Limb (tissue), 2 donors: ENCODE data around the gene ZCCHC24.

Source experiments
- DNase-seq, 2 donors: peaks; one replicate each; pipeline ENCODE4 v3.0.0-alpha.2; 2016; ENCODE audit errors: extremely low spot score in 2 of 2

The ZCCHC24 gene

DNA sequence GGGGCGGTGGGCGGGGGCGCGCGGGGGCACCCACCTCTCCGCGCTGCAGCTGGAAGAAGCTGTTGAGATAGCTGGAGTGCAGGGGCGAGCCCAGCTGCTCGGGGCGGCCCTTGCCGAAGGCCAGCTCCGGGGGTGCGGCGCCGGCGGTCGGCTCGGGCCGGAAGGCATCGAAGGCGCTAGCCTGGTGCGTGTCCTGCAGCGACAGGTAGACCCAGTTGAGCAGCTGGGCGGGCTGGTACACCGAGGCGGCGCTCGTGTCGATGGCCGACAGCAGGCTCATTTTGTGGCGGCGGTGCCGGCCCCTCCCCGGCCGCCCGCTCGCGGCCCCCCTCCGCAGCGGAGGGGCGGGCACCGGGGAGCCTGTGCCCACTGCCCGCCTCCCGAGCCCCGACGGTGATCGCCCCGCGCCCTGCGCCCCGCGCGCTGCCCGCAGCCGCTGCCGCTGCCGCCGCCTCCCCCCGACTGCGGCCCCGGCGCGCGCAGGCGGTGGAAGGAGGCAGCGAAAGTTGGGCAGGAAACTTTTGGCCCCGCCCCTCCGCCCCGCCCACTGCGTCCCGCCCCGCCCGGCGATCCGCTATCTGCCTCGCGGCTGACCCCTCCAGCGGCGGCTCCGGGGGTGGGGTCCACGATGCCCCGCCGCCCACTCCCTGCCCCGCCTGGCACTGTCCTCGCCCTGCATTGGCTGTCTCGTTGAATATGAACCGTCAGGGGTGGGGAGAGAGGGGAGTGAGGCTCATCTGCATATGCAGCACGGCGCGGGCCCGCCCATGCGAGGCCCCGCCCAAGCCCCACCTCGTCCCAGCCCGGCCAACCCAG, at the start of gene ZCCHC24:
ZCCHC24 (minus strand) TSS at position 464 of the 816 bp plus-strand sequence; CDS start at position 280, 184 bp downstream.
- peak; percentile 97 to 98 for DNase-seq

DNA sequence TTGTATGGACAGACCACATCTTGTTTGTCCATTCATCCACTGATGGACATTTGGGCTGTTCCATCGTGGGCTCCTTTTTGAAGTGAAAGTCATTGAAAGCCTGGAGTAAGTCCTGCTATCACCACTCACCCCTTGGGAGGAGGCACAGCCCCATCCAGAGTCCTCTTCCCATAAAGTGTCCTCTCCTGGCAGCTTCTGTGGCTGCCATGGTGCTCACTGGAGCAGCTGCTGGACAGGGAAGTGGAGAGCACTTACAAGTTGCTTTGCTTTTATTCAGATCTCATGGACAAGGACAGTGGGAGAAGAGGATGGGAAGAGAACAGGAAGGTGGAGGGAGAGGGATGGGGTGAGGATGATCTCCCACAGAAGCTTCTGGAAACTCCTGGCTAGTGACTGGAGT, 48.4 kb upstream of the ZCCHC24 start:
- no peak for DNase-seq

DNA sequence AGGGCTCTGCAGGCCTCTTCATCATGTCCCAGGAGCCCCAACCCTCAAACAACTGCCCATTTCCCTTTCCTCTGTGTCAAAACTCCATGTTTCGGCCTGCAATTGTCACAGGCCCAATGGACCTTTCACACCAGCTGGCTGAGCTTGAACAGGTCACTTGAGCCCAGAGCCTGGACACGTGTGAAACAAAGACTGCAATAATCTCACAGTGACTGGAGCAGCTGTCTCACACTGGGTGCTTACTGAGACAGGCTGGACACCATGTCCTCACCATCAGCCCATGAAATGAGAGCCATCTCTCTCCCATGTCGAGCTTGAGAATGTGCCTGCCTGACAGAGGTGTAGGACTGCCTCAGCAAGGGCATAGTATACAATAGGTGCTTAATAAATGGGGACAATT, 47.4 kb upstream of the ZCCHC24 start:
- no peak for DNase-seq

DNA sequence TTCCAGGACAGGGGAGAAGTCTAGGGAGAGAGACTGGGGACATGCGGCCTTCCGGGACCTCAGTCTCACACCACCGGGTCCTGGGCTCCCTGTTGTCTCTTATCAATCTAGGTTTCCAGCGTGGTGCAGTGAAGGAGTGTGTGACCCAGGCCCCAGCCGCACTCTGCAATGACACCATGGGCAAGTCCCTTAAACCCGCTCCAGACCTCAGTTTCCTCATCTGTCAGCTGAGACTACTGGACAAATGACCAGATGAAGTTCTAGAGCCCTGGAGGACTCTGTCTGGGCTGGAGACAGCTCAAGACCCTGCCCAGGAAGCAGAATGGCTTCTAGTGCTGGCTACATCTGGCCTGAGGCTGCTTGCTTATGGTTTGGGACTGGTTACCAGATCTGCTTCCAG, 46.8 kb upstream of the ZCCHC24 start:
- DNase-seq: no peak

DNA sequence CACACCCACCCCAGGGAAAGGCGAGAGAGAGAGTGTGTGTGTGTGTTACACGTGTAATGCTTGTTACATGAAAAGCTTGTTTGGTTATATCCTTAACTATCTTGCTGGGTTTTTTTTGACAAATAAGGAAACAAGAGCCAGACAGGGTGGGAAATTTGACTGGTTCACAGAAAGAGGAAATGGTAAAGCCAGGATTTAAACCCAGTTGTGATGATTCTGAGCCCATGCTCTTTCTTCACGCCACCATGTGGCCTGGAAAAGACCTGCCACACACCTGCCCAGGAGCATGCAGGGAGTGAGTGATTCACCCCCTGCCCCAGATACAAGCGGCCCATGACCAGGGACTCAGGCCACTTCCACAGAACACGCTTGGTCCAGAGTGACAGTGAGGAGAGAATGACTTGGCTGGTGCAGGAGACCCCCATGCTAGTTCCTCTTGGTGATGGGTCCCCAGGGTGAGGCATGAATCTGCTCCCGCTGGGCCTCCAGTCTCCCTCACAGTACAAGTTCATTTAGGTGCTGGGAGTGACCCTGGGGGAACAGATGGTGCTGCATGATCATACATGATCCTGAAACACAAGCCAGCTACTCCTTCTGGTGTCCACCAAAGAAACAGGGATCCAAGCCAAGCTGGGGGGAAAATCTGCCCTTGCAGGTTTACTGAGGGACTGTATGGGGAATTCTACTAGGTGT, 45.9 kb upstream of the ZCCHC24 start:
- DNase-seq: no peak

DNA sequence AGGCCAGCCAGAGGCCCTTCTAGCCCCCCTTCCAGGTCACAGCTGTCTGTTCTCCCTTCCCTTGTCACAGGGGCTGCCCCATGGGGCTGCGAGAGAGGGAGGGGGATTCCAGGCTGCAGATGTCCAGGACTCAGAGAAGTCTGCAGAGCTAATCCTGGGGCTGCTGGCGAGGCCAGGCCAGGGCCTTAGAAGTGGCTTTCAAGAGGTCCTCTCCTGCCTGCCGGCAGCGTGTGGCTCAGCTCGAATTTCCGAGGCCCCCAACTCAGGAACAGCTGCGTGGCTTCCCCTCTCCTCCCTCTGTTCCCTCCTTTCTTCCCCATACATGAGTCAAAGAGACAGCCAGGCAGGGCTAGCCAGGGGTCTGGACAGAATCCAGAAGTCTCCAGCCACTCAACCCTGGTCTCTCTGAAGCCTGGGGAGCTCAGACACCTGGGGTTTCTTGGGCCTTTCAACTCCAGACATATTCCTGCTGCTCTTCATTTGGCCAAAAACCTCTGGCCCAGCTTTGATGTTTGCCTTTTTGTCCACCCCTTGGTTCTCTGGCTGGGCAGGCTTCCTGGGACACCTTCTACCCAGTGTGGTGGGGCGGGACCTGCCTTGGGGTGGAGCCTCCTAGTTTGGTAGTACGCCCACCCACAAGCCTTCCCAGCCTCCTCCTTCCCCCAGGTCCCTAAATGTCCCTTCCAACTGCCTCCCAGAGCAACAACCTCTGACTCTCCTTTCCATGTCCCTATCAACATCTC, 45.1 kb upstream of the ZCCHC24 start:
- DNase-seq: peak; percentile 52 to 71

DNA sequence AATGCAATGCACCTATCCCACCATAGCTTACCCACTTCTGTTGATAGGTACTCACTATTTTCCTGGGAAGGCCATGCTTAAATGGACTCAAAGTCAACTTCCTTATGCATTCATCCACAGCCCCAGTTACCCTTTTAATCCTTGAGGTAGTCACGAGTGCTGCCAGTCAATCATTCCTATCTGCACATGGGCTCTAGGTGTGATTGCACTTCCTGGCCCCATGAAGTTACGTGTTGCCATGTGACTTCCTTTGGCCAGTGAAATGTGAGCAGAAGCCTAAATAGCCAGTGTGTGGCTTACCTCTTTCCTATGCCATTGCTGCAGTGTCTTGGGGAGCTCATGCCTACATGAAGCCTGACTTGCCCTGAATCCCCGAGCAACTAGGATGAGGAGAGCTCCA, 43.4 kb upstream of the ZCCHC24 start:
- no peak for DNase-seq

DNA sequence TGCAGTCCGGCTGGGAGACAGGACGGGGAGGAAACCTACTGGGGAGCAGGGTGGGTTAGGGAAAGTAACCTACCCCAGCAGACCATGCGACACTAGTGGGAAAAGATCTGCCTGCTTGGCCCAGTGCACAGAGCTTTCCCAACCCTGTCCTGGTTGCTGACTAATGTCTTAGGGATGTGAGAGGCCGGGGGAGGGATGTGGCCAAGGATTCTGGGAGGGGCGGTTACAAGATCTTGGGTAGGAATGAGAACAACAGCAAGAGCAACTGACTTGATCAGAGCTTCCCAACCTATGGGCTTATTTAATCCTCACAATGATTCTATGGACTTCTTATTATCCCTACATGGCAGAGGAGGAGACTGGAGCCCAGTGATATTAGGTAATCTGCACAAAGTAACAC, 42.9 kb upstream of the ZCCHC24 start:
- no peak for DNase-seq

DNA sequence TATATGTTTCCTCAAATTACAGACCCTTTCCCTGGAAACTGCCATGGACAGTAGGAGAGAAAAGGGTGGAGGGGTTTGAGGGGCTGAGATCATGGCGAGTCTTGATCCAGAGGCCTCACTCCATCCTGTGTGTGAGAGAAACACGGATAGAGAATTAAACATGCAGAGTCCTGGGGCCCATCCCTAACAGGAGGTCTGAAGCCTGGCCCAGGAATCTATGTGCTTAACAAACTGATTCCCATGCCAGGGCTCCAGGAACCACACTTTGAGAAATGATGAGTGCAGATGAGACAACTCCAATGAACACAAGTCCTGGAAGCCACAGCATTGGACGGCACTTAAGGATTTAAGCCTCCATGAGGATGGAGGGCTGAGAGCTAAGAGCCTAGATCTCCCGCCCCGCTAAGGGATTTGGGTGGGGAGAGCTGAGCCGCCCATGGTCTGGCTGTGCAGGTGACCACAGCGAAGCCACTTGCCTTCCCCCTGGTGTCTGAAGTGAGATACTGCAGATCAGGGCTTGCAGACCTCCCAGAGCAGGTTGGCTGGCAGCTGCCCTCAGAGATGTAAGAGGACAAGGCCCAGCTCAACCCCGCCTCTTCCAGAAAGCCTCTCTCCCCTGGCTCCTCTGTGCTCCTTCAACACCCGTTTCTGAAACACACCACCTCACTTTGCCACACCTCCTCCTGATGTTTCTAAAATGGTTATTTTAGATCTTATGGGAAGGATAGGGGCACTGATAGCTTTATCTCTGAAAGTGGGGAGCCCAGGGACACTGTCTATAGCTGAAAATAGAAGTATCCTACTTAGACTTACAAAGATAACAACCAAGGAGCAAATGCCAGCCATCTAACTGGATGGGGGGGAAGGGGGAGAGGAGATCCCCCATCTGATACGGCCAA, 42.1 kb upstream of the ZCCHC24 start:
- DNase-seq: peak in 1 of 2 donors; percentile 61

DNA sequence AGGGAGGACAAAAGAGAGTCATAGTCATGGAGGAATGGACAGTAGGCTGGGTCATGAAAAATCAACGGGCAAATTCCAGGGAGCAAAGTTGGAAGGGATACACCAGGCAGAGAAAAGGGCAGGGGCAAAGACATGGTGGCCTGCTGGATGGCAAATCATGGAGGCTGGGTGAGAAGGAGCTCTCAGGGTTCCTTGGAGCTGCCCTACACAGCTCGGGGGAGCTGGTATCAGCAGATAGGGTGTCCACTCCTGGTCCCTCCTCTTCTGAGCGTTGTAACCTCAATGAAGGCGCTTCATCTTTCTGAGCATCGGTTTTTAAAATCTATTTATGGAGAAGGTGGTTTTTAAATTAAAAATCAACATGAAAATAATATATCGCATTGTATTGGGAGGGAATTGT, 39.1 kb upstream of the ZCCHC24 start:
- DNase-seq: no peak

DNA sequence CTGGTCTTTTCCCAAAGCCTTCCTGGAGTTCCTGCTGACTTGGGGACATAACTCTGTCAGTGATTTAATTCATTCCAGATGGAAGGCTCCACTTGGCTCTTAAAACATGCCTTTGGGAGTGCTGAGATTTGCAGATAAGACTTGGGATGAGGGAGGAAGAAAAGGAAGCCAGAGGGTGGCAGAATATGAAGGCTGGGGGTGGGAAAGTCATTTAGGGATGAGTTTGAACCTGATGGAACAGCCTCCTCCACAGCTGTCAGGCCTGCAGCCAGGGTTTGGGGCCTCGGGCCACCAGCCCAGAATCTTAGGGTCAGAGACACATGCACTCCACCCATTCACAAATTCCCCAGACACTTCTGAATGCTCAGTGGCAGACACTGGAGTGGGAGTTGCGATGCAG, 38.5 kb upstream of the ZCCHC24 start:
- DNase-seq: no peak

DNA sequence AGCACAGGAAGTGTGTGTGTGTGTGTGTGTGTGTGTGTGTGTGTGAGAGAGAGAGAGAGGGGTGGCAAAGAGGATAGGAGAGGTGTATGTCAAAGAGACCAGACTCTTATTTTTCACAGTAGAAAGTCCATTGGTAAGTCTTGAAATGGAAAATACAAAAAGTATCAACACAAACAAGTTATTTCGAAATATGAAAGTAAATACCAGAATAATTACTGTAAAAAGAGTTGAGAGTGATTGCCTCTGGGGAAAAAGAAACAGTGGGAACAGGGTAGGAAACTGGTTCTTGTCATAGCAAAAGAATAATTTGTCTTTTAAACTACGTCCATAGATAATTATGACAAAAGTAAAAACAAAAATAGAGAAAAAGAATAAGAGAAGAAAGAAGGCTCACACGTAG, 37.9 kb upstream of the ZCCHC24 start:
- no peak for DNase-seq

DNA sequence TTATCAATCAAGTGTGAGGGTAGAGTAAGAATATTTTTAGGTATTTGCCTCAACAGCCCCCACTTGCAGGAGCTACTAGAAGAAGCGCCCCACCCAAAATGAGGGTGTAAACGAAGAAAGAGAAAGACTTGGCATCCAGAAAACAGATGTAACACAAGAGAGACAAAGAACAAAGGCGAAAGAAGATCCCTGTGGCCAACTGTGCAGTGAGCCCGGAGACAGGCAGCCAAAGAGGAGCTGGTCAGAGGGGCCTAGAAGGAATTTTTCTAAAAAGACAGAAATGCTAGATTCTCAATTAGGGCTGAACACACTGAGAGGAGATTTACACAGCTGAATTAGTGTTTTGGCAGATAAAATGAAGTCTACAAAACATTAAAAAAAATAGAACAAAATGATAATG, 37.3 kb upstream of the ZCCHC24 start:
- no peak for DNase-seq

DNA sequence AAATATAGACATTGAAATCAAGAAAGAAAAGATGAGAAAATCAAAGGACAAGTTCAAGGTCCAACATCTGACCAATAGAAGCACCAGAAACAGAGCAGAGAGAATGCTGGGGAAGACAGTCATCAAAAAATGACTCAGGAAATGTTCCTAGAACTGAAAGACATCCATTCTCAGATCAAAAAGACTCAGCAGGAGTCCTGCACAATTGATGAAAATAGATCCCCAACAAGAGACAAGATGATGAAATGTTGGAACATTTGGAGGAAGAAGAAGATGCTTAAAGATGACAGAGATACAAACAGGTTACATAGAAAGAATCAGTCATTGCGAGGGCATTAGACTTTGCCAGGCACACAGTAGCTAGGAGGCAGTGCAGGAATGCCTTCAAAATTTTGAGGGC, 36.9 kb upstream of the ZCCHC24 start:
- DNase-seq: no peak

DNA sequence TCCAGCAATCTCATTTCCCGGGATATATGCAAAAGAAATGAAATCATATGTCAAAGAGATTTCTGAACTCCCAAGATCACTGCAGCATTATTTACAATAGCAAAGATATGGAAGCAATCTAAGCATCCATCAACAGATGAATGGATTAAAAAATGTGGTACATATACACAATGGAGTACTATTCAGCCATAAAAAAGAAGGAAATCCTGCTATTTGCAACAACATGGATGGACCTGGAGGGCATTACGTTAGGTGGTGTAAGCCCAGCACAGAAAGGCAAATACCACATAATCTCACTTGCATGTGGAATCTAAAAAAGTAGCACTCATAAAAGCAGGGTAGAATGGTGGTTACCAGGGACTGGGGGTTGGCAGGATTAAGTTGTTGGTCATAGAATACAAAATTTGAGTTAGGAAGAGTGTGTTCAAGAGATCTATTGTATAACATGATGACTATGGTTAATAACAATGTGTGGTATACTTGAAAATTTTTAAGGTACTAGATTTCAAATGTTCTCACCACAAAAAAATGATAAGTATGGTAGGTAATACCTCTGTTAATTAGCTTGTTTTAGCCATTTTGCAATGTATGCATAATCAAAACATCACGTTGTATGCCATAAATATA, 34.0 kb upstream of the ZCCHC24 start:
- no peak for DNase-seq

DNA sequence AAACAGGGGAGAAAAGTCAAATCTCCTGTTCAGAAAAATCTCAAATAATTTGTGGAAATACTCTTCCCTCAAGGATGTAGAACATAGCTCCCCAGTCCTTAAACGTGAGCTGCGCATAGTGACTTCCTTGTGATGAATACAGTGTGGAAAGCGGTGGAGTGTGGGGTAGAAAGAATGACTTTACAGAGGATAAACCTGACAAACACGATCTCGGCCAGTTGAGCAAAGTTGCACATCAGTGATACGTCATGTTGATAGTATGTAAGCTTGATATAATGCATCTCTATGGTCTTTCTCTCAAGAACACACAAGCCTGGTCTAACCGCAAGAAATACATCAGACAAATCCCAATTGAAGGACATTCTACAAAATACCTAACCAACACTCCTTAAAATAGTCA, 32.0 kb upstream of the ZCCHC24 start:
- no peak for DNase-seq

DNA sequence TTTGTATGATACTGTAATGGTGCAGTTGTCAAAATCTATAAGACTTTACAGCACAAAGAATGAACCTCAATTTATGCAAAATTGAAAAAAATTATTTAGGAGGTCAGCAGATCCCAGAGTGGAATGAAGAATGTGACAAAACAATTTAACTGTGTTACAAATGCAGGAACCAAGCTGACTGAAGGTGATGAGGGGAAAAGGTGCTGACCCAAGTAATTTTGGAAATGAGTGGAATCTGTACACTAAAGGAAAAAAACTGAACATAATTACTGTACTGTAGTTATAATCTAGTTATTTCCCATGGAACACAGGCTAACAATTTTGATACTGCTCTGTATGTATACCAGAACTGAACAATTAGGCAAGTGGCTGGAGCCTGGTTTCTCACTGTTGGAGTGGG, 31.2 kb upstream of the ZCCHC24 start:
- DNase-seq: no peak

DNA sequence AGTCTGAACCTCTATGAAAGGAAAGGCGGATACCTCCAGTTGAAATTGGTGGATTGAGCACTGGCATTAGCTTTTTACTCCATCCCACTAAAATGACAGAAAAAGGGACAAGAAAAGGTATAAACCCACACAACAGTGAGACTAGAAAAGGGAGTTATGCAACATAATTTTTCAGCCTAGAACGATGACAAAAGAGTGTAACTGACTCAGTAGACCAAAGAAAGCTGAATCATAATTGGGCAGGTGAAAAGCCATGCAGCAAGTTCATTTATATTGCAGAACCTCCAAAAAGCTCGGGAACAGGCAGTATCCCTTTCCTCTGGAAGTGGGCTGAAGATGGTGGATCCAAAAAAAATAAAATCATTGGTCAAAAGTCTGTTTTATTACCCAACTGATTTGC, 30.5 kb upstream of the ZCCHC24 start:
- DNase-seq: no peak

DNA sequence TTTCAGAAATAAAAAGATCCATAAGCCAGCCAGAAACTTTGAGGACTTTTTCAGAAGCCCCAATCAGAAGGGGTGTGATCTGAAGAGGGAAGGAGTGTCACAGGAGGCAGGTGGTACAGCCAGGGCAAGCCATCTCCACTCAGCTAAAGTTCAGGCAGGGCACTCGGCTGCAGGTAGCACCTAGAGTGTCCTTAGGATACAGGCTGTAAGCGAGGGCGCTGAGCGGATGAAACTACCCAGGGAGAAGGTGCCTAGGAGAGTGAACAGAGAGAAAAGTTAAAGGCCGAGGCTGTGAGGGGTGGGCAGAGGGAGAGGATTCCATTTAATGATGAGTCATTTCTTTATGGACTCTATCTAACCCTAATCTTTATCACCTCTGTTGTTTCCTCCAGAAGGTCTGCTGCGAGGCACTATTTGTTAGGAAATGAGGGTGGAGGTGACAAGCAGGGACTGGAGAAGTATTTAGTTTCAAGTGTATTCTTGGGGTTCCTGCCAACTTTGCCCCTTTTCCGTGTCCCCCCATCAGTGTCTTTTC, 29.8 kb upstream of the ZCCHC24 start:
- no peak for DNase-seq

DNA sequence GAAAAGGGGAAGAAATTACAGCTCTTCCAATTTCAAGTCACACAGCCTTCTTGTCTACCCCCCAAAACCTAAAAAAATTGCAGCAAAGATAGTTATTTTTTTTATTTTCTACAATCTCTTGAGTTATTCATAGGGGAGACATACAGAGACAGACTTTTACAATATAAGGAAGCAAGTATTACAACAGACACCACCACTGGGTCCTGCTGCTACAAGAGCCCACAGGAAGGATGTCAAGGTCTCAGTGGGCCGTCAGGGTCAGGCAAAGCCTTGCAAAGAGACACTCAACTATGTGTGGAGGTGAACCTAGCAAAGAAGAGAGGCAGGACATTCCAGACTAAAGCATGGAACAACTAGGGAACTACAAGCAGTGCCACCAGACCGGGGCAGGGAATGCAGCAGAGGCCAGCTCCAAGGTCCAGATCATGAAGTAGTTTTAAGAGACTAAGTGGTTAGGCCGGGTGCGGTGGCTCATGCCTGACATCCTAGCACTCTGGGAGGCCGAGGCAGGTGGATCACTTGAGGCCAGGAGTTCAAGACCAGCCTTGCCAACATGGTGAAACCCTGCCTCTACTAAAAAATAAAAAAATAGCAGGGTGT, 28.2 kb upstream of the ZCCHC24 start:
- no peak for DNase-seq
